GM19043 (cell line): ENCODE data around the gene FAF2.
A peak's percentile ranks its signal among the peaks of the same experiment; 100 is the strongest.
"Not testable (repeated sequence)": the region's sequence is repeated elsewhere in the genome, so short reads cannot be mapped to it uniquely, and the experiment has no call there.

Source experiments
- ATAC-seq: cut with Tn5 transposase; IDR thresholded peaks from one replicate; pipeline ENCODE4 v1.9.1; 2021; ENCODE audit warnings: low read depth; ENCODE audit not compliant: unreplicated experiment

Gene FAF2

GRCh38 chr5:176447978-176448608 is at the start of gene FAF2:
Gene FAF2, plus strand, starts transcription at chr5:176448385. Its CDS starts 23 bp downstream, at chr5:176448408.
- ATAC-seq: peak; percentile 93

- ATAC-seq: no peak
Observed at GRCh38 chr5:176400382-176401156, 47.6 kb upstream of the FAF2 start.

- ATAC-seq: no peak
Observed at GRCh38 chr5:176401281-176402205, 46.6 kb upstream of the FAF2 start.

GRCh38 chr5:176405656-176406435 is 42.3 kb upstream of the FAF2 start:
- no peak for ATAC-seq

GRCh38 chr5:176406436-176407052 is 41.6 kb upstream of the FAF2 start:
- ATAC-seq: no peak

- no peak for ATAC-seq
Observed at GRCh38 chr5:176407456-176408251, 40.5 kb upstream of the FAF2 start.

- not testable (repeated sequence) for ATAC-seq
Observed at GRCh38 chr5:176408252-176408573, 40.0 kb upstream of the FAF2 start.

GRCh38 chr5:176408590-176408989 is 39.6 kb upstream of the FAF2 start:
- no peak for ATAC-seq

- ATAC-seq: no peak
Observed at GRCh38 chr5:176409765-176410164, 38.4 kb upstream of the FAF2 start.

GRCh38 chr5:176410486-176411180 is 37.6 kb upstream of the FAF2 start:
- ATAC-seq: no peak

GRCh38 chr5:176412517-176413254 is 35.5 kb upstream of the FAF2 start:
- ATAC-seq: no peak

- ATAC-seq: no peak
Observed at GRCh38 chr5:176413255-176413565, 35.0 kb upstream of the FAF2 start.

- no peak for ATAC-seq
Observed at GRCh38 chr5:176413709-176414191, 34.4 kb upstream of the FAF2 start.

GRCh38 chr5:176414704-176415103 is 33.5 kb upstream of the FAF2 start:
- ATAC-seq: no peak

- ATAC-seq: no peak
Observed at GRCh38 chr5:176415240-176415951, 32.8 kb upstream of the FAF2 start.

- ATAC-seq: peak; percentile 98
Observed at GRCh38 chr5:176415952-176416924, 31.9 kb upstream of the FAF2 start, which contains the start of gene CLTB. Gene CLTB, minus strand, starts transcription at chr5:176416539. Its CDS starts 176 bp downstream, at chr5:176416363.
